B cell (primary cell): ENCODE measurements around the gene RGS6. TPM values are rescaled to one million over a fixed set of nuclear protein-coding genes. Genes with fewer than 3 reads are reported as not detected.

Experiments used
- ATAC-seq: fragments of 200-7000 bp; cut with Tn5 transposase; one replicate; pipeline ENCODE4 v1.10.0; 2021; ENCODE audit warnings: low read depth, mild to moderate bottlenecking, moderate number of reproducible peaks, moderate library complexity
- CTCF ChIA-PET: fragments of 350-600 bp; sonication (Branson Sonifier 250); formaldehyde crosslinking; loops from one replicate; lab custom pipeline; 2021; ENCODE audit warnings: antibody characterized with exemption, inconsistent platforms; lab: Charles Lee
- POLR2A ChIA-PET: fragments of 350-600 bp; sonication (Branson Sonifier 250); formaldehyde crosslinking; loops from one replicate; lab custom pipeline; 2021; ENCODE audit warnings: antibody characterized with exemption; lab: Charles Lee
- DNase-seq: peaks from one replicate; pipeline ENCODE4 v3.0.0; 2013
- H2AFZ ChIP-seq: 2 replicates; pipeline ENCODE4 v1.6.1; 2012; ENCODE audit warnings: mild to moderate bottlenecking, low read depth, low read length; ENCODE audit not compliant: insufficient read depth, poor library complexity, severe bottlenecking
- H3K27ac ChIP-seq, 2 donors: 1 replicate in 1 of 2; 2 replicates in 1 of 2; pipeline ENCODE4 v1.5.1; 2012 to 2013; ENCODE audit warnings: low read length in 2 of 2, mild to moderate bottlenecking in 2 of 2, moderate library complexity in 1 of 2
- H3K27me3 ChIP-seq, 4 experiments: fragments of 200-600 bp in 1 of 4; sonication (generic) in 1 of 4; replicated peaks in 1 of 4; 1 replicate in 2 of 4; 2 replicates in 2 of 4; pipeline versions ENCODE4 v1.6.1 to v1.7.0; 2013 to 2016; ENCODE audit warnings: low read length in 3 of 4, mild to moderate bottlenecking in 2 of 4, mixed read lengths in 1 of 4, moderate library complexity in 1 of 4; ENCODE audit not compliant: insufficient read depth in 4 of 4, control insufficient read depth in 3 of 4; ENCODE audit errors: control extremely low read depth in 1 of 4
- H3K36me3 ChIP-seq, 2 experiments: replicated peaks in 1 of 2; 1 replicate in 1 of 2; 2 replicates in 1 of 2; pipeline versions ENCODE4 v1.6.1 to v1.7.1; 2013; ENCODE audit warnings: low read length in 1 of 2; ENCODE audit not compliant: insufficient read depth in 2 of 2, control insufficient read depth in 1 of 2; ENCODE audit errors: control extremely low read depth in 1 of 2, extremely low read depth in 1 of 2
- H3K4me1 ChIP-seq, 2 donors: fragments of 200-600 bp in 1 of 2; sonication (generic) in 1 of 2; 1 replicate in 1 of 2; 2 replicates in 1 of 2; pipeline versions ENCODE4 v1.5.1 to v1.6.1; 2013 to 2017; ENCODE audit warnings: low read length in 2 of 2; ENCODE audit not compliant: control insufficient read depth in 2 of 2, insufficient read depth in 2 of 2
- H3K4me2 ChIP-seq: replicated peaks from 2 replicates; pipeline ENCODE3; 2012; ENCODE audit warnings: mild to moderate bottlenecking, low read depth, low read length; ENCODE audit not compliant: poor library complexity, severe bottlenecking
- H3K4me3 ChIP-seq, 5 experiments: fragments of 200-600 bp in 1 of 5; sonication (generic) in 1 of 5; 1 replicate in 3 of 5; 2 replicates in 2 of 5; pipeline versions ENCODE4 v1.5.1 to v1.7.0; 2011 to 2016; ENCODE audit warnings: low read length in 4 of 5, mild to moderate bottlenecking in 4 of 5, low read depth in 2 of 5, control low read depth in 1 of 5, moderate library complexity in 1 of 5; ENCODE audit not compliant: insufficient read depth in 1 of 5; ENCODE audit errors: control extremely low read depth in 1 of 5, extremely low read depth in 1 of 5
- H3K79me2 ChIP-seq: fragments of 200-600 bp; sonication (generic); one replicate; pipeline ENCODE4 v1.6.0; 2016; ENCODE audit warnings: low read length; ENCODE audit not compliant: control insufficient read depth, insufficient read depth
- H3K9ac ChIP-seq: fragments of 200-600 bp; sonication (generic); 2 replicates; pipeline ENCODE4 v1.6.1; 2017; ENCODE audit warnings: mild to moderate bottlenecking, low read length, moderate library complexity
- H3K9me3 ChIP-seq, 3 donors: one replicate each; pipeline versions ENCODE4 v1.6.1 to v1.7.1; 2013; ENCODE audit warnings: low read length in 2 of 3; ENCODE audit not compliant: control insufficient read depth in 2 of 3, insufficient read depth in 1 of 3; ENCODE audit errors: control extremely low read depth in 1 of 3
- H4K20me1 ChIP-seq: 2 replicates; pipeline ENCODE4 v1.6.0; 2012; ENCODE audit warnings: mild to moderate bottlenecking, low read length; ENCODE audit not compliant: insufficient read depth, control insufficient read depth, poor library complexity, severe bottlenecking
- H3K27ac Mint-ChIP-seq: one replicate; pipeline ENCODE4 v1.8.0; 2021; ENCODE audit warnings: mixed read lengths
- H3K27me3 Mint-ChIP-seq: one replicate; pipeline ENCODE4 v1.8.0; 2021; ENCODE audit warnings: mixed read lengths
- H3K4me1 Mint-ChIP-seq: one replicate; pipeline ENCODE4 v1.8.0; 2021; ENCODE audit warnings: mixed read lengths
- H3K4me3 Mint-ChIP-seq: one replicate; pipeline ENCODE4 v1.8.0; 2021; ENCODE audit warnings: mixed read lengths
- H3K9me3 Mint-ChIP-seq: one replicate; pipeline ENCODE4 v1.8.0; 2022; ENCODE audit warnings: mixed read lengths; ENCODE audit not compliant: insufficient read depth
- EZH2 ChIP-seq: IDR thresholded peaks from 2 replicates; pipeline ENCODE4 v1.6.1; 2012; ENCODE audit warnings: borderline replicate concordance, low read depth, mild to moderate bottlenecking, moderate library complexity, low read length; ENCODE audit not compliant: insufficient read depth, poor library complexity, severe bottlenecking
- WGBS: methylation state at CpG from one replicate; pipeline ENCODE4 v1.1.5; 2013; ENCODE audit warnings: missing lambda C conversion rate; ENCODE audit not compliant: insufficient coverage; 5-methylcytosine and 5-hydroxymethylcytosine counted together
- intact Hi-C: fragments of 100-400 bp; cut with micrococcal nuclease; formaldehyde crosslinking; loops from one replicate; pipeline ENCODE4 v1.10.0; 2022
- polyA plus RNA-seq: library from polyadenylated mRNA; depleted of rRNA; stranded (reverse); fragments of >200 nt; gene quantifications from 2 replicates; pipeline ENCODE4 v1.2.3, GENCODE V29; 2012
- total RNA-seq, 2 donors: library from RNA; stranded (reverse); fragments of 120-200 nt in 1 of 2; gene quantifications; 1 replicate in 1 of 2; 2 replicates in 1 of 2; pipeline versions ENCODE4 v1.2.3 to v1.2.4, GENCODE V29; 2013 to 2022
- TF ChIP-seq, protein P1 (sequence below): fragments of 200-600 bp; IDR thresholded peaks from one replicate; pipeline ENCODE4 v1.8.0; 2022; ENCODE audit warnings: antibody characterized with exemption, mild to moderate bottlenecking

RGS6 gene
- total and polyA plus RNA-seq, 2 donors (not counting 1 experiment from before 2014, with no cell fraction given) = 0.07 TPM; not detected in 1

GRCh38 chr14:72528863-72529175 lies 596.6 kb downstream of the RGS6 start:
- intact Hi-C loops = no loop called here
- H3K4me1 ChIP-seq = peaks cover 39 to 61% of the 10 kb centered on the region in 2 donors

DNA sequence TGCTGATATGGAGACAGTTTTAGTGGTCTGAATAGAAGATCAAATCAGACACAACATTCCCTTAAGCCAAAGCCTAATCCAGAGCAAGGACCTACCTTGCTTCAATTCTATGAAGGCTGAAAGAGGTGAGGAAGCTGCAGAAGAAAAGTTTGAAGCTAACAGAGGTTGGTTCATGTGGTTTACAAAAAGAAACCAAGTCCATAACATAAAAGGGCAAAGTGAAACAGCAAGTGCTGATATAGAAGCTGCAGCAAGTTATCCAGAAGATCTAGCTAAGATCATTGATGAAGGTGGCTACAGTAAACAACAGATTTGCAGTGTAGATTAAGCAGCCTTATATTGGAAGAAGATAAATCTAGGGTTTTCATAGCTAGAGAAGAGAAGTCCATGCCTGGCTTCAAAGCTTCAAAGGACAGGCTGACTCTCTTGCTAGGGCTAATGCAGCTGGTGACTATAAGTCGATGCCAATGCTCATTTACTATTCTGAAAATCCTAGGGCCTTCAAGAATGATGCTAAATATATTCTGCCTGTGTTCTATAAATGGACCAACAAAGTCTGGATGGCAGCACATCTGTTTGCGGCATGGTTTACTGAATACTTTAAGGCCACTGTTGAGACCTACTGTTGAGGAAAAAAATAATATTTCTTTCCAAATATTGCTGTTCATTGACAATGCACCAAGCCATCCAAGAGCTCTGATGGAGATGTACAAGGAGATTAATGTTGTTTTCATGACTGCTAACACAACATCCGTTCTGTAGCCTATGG lies 600.6 kb downstream of the RGS6 start:
- Histone ChIP-seq H3K27me3 (no peaks in the 10 kb centered on the region), H3K79me2 (no peaks in the 10 kb centered on the region), H3K9me3 (peaks cover 2 to 13% (median 11%) of the 10 kb centered on the region in 3 donors), H2AFZ (no peak overlapping the region), H3K27ac (no peak overlapping the region), H3K4me2 (no peak overlapping the region), H3K9ac (no peak overlapping the region), H3K4me3 (no peak overlapping the region), H4K20me1 (no peaks in the 10 kb centered on the region), H3K36me3 (no peaks in the 10 kb centered on the region), H3K4me1 (peaks cover 48 to 69% of the 10 kb centered on the region in 2 donors)
- TF ChIP-seq, protein P1, sequence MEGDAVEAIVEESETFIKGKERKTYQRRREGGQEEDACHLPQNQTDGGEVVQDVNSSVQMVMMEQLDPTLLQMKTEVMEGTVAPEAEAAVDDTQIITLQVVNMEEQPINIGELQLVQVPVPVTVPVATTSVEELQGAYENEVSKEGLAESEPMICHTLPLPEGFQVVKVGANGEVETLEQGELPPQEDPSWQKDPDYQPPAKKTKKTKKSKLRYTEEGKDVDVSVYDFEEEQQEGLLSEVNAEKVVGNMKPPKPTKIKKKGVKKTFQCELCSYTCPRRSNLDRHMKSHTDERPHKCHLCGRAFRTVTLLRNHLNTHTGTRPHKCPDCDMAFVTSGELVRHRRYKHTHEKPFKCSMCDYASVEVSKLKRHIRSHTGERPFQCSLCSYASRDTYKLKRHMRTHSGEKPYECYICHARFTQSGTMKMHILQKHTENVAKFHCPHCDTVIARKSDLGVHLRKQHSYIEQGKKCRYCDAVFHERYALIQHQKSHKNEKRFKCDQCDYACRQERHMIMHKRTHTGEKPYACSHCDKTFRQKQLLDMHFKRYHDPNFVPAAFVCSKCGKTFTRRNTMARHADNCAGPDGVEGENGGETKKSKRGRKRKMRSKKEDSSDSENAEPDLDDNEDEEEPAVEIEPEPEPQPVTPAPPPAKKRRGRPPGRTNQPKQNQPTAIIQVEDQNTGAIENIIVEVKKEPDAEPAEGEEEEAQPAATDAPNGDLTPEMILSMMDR = no peak
- no peak for TF ChIP-seq EZH2
- H3K9me3 Mint-ChIP-seq = peaks cover 15% of the 10 kb centered on the region
- ATAC-seq = no peak
- ChIA-PET POLR2A (no interaction called here), CTCF (interaction anchor here (1.4 to 1.8 kb wide), 2 partner anchors 14 to 16 kb away, joined by 5 to 8 read pairs; no protein-coding TSS in a partner anchor)
- H3K27ac Mint-ChIP-seq = peak overlapping the region; percentile 5
- H3K4me1 Mint-ChIP-seq = peaks cover 75% of the 10 kb centered on the region
- intact Hi-C loops = no loop called here
- H3K27me3 Mint-ChIP-seq = no peaks in the 10 kb centered on the region
- no peak overlapping the region for H3K4me3 Mint-ChIP-seq
- no peak for DNase-seq
- no CpG with 5 or more reads among the region's 3 CpGs for WGBS

More at GRCh38 chr14:72528863-72529175, 596.6 kb downstream of the RGS6 start:
- no peak overlapping the region for H3K9ac ChIP-seq
- CTCF ChIA-PET = interaction anchor here (1.5 to 3.6 kb wide), 2 partner anchors 12 to 375 kb away, joined by 4 to 22 read pairs; no protein-coding TSS in a partner anchor
- H3K4me2 ChIP-seq = no peak overlapping the region
- no peaks in the 10 kb centered on the region for H3K79me2 ChIP-seq
- H4K20me1 ChIP-seq = no peaks in the 10 kb centered on the region
- H3K9me3 Mint-ChIP-seq = peaks cover 12% of the 10 kb centered on the region
- no peak overlapping the region for H3K27ac ChIP-seq
- no peak overlapping the region for H3K27ac Mint-ChIP-seq
- H2AFZ ChIP-seq = no peak overlapping the region
- no peak overlapping the region for H3K4me3 ChIP-seq
- no peaks in the 10 kb centered on the region for H3K36me3 ChIP-seq
- WGBS = 47% methylated on average over 1 of the region's 2 CpGs
- no peaks in the 10 kb centered on the region for H3K27me3 Mint-ChIP-seq
- POLR2A ChIA-PET = no interaction called here
- no peak overlapping the region for H3K4me3 Mint-ChIP-seq
- H3K9me3 ChIP-seq = peaks cover 0 to 11% (median 0%) of the 10 kb centered on the region in 3 donors
- ATAC-seq = no peak
- no peaks in the 10 kb centered on the region for H3K27me3 ChIP-seq
- TF ChIP-seq EZH2 = no peak
- TF ChIP-seq, protein P1 = no peak
- no peak for DNase-seq
- peaks cover 73% of the 10 kb centered on the region for H3K4me1 Mint-ChIP-seq
